KBM-7 (cell line): ENCODE data around the gene HOMER2.
"Not testable (repeated sequence)": the region's sequence is repeated elsewhere in the genome, so short reads cannot be mapped to it uniquely, and the experiment has no call there.

Experiments used
- DNase-seq: peaks from one replicate; pipeline ENCODE4 v3.0.0-alpha.2; 2015
- in situ Hi-C: fragments of 300-500 bp; cut with MboI; formaldehyde crosslinking; loops from 2 replicates; pipeline ENCODE4 v1.14.3; 2020; ENCODE audit warnings: low sequenced_read_pairs, low pct_unique_long_range_greater_than_20kb, mixed read lengths

HOMER2 gene

GRCh38 chr15:82874961-82875360 lies 77.6 kb downstream of the HOMER2 start:
- in situ Hi-C loops = no loop called here
- no peak for DNase-seq

- DNase-seq = no peak
Measured at GRCh38 chr15:82874267-82874666, 78.3 kb downstream of the HOMER2 start.

GRCh38 chr15:82873000-82873680 lies 79.4 kb downstream of the HOMER2 start:
- DNase-seq = no peak
- in situ Hi-C loops = no loop called here

More at GRCh38 chr15:82874267-82874666, 78.3 kb downstream of the HOMER2 start:
- in situ Hi-C loops = no loop called here

- peak; percentile 55 for DNase-seq
- in situ Hi-C loops = no loop called here
Measured at GRCh38 chr15:82871832-82872484, 80.6 kb downstream of the HOMER2 start.

- in situ Hi-C loops = no loop called here
Measured at GRCh38 chr15:82871358-82871757, 81.2 kb downstream of the HOMER2 start.

GRCh38 chr15:82870727-82871320 lies 81.7 kb downstream of the HOMER2 start:
- peak; percentile 95 for DNase-seq
- in situ Hi-C loops = no loop called here

More at GRCh38 chr15:82871358-82871757, 81.2 kb downstream of the HOMER2 start:
- DNase-seq = no peak

GRCh38 chr15:82865981-82866380 lies 86.5 kb downstream of the HOMER2 start:
- DNase-seq, in situ Hi-C loops: not testable (repeated sequence)

GRCh38 chr15:82865581-82865980 lies 86.9 kb downstream of the HOMER2 start:
- DNase-seq = not testable (repeated sequence)

GRCh38 chr15:82864967-82865366 lies 87.6 kb downstream of the HOMER2 start:
- no peak for DNase-seq
- in situ Hi-C loops = no loop called here

More at GRCh38 chr15:82865581-82865980, 86.9 kb downstream of the HOMER2 start:
- in situ Hi-C loops = not testable (repeated sequence)

GRCh38 chr15:82862886-82863285 lies 89.6 kb downstream of the HOMER2 start:
- in situ Hi-C loops = no loop called here
- DNase-seq = no peak

- in situ Hi-C loops = loop anchor here (10.0 kb wide), 1 partner anchor 146 kb away; no protein-coding TSS in a partner anchor
- no peak for DNase-seq
Measured at GRCh38 chr15:82858932-82859331, 93.6 kb downstream of the HOMER2 start.

- in situ Hi-C loops = loop anchor here (10.0 kb wide), 1 partner anchor 148 kb away; no protein-coding TSS in a partner anchor
- DNase-seq = no peak
Measured at GRCh38 chr15:82856397-82857170, 95.9 kb downstream of the HOMER2 start.

GRCh38 chr15:82855286-82856100 lies 97.0 kb downstream of the HOMER2 start:
- in situ Hi-C loops = loop anchor here (10.0 kb wide), 1 partner anchor 149 kb away; no protein-coding TSS in a partner anchor
- DNase-seq = peak; percentile 96

- in situ Hi-C loops = loop anchor here (10.0 kb wide), 1 partner anchor 150 kb away; no protein-coding TSS in a partner anchor
Measured at GRCh38 chr15:82854554-82854953, 98.0 kb downstream of the HOMER2 start.

GRCh38 chr15:82852941-82853561 lies 99.5 kb downstream of the HOMER2 start:
- in situ Hi-C loops = loop anchor here (10.0 kb wide), 1 partner anchor 152 kb away; no protein-coding TSS in a partner anchor

More at GRCh38 chr15:82854554-82854953, 98.0 kb downstream of the HOMER2 start:
- no peak for DNase-seq

GRCh38 chr15:82851981-82852511 lies 100.5 kb downstream of the HOMER2 start:
- no peak for DNase-seq

More at GRCh38 chr15:82852941-82853561, 99.5 kb downstream of the HOMER2 start:
- DNase-seq = no peak

GRCh38 chr15:82851306-82851850 lies 101.1 kb downstream of the HOMER2 start:
- in situ Hi-C loops = loop anchor here (10.0 kb wide), 1 partner anchor 153 kb away; no protein-coding TSS in a partner anchor
- no peak for DNase-seq

More at GRCh38 chr15:82851981-82852511, 100.5 kb downstream of the HOMER2 start:
- in situ Hi-C loops = loop anchor here (10.0 kb wide), 1 partner anchor 153 kb away; no protein-coding TSS in a partner anchor
